Stimulated activated CD4-positive, alpha-beta T cell treated with anti-CD3 and anti-CD28 coated beads, Interleukin-12 subunit alpha, Interleukin-12 subunit beta, amount 100 ng/mL, for 4 hours (primary cell): ENCODE data around the gene LCMT2.
A peak's percentile ranks its signal among the peaks of the same experiment; 100 is the strongest.
"Not testable (repeated sequence)": the region's sequence is repeated elsewhere in the genome, so short reads cannot be mapped to it uniquely, and the experiment has no call there.

Experiments used
- DNase-seq: peaks from one replicate; pipeline ENCODE4 v3.0.0-alpha.2; 2020

The LCMT2 gene

GRCh38 chr15:43316016-43316970 is 14.1 kb downstream of the LCMT2 start:
- DNase-seq, result no peak

- DNase-seq, result no peak
Observed at GRCh38 chr15:43314171-43314570, 16.2 kb downstream of the LCMT2 start.

- no peak for DNase-seq
Observed at GRCh38 chr15:43312378-43312777, 18.0 kb downstream of the LCMT2 start.

- DNase-seq, result no peak
Observed at GRCh38 chr15:43302205-43302817, 28.1 kb downstream of the LCMT2 start, which contains the start of gene TGM7. Gene TGM7 (minus strand): TSS chr15:43302255.

GRCh38 chr15:43299884-43300283 is 30.5 kb downstream of the LCMT2 start:
- DNase-seq, result no peak

- no peak for DNase-seq
Observed at GRCh38 chr15:43299411-43299810, 31.0 kb downstream of the LCMT2 start.

- no peak for DNase-seq
Observed at GRCh38 chr15:43294091-43294706, 36.2 kb downstream of the LCMT2 start.

GRCh38 chr15:43293432-43293831 is 36.9 kb downstream of the LCMT2 start:
- no peak for DNase-seq

GRCh38 chr15:43292375-43293078 is 37.8 kb downstream of the LCMT2 start:
- no peak for DNase-seq

GRCh38 chr15:43289656-43290055 is 40.7 kb downstream of the LCMT2 start:
- not testable (repeated sequence) for DNase-seq

GRCh38 chr15:43287254-43287653 is 43.1 kb downstream of the LCMT2 start:
- DNase-seq, result no peak

GRCh38 chr15:43286074-43286473 is 44.3 kb downstream of the LCMT2 start:
- no peak for DNase-seq

GRCh38 chr15:43285609-43286037 is 44.8 kb downstream of the LCMT2 start:
- peak; percentile 20 for DNase-seq

- DNase-seq, result no peak
Observed at GRCh38 chr15:43283526-43283925, 46.8 kb downstream of the LCMT2 start.

- no peak for DNase-seq
Observed at GRCh38 chr15:43281926-43282602, 48.3 kb downstream of the LCMT2 start.

- no peak for DNase-seq
Observed at GRCh38 chr15:43280996-43281395, 49.4 kb downstream of the LCMT2 start.

- no peak for DNase-seq
Observed at GRCh38 chr15:43279496-43279895, 50.9 kb downstream of the LCMT2 start.

- no peak for DNase-seq
Observed at GRCh38 chr15:43278869-43279268, 51.5 kb downstream of the LCMT2 start.

- no peak for DNase-seq
Observed at GRCh38 chr15:43277901-43278300, 52.5 kb downstream of the LCMT2 start.

- DNase-seq, result no peak
Observed at GRCh38 chr15:43277231-43277823, 53.0 kb downstream of the LCMT2 start.

- no peak for DNase-seq
Observed at GRCh38 chr15:43276563-43277200, 53.7 kb downstream of the LCMT2 start.
